NCI-H69 (cell line): ENCODE results near the gene HIPK2.

Experiments used
- DNase-seq: peaks from one replicate; lab custom pipeline; 2025; lab: John Stamatoyannopoulos, UW

The HIPK2 gene

GRCh38 chr7:139534966-139535651 is 242.7 kb downstream of the HIPK2 start:
- no peak for DNase-seq

GRCh38 chr7:139534096-139534495 is 243.7 kb downstream of the HIPK2 start:
- no peak for DNase-seq

GRCh38 chr7:139532636-139533155 is 245.1 kb downstream of the HIPK2 start:
- DNase-seq, result no peak

GRCh38 chr7:139531094-139531493 is 246.7 kb downstream of the HIPK2 start:
- DNase-seq, result no peak

- DNase-seq, result no peak
Observed at GRCh38 chr7:139526578-139527544, 250.9 kb downstream of the HIPK2 start.

- no peak for DNase-seq
Observed at GRCh38 chr7:139525750-139526149, 252.0 kb downstream of the HIPK2 start.

- DNase-seq, result no peak
Observed at GRCh38 chr7:139525239-139525638, 252.6 kb downstream of the HIPK2 start.

GRCh38 chr7:139523968-139524815 is 253.6 kb downstream of the HIPK2 start:
- no peak for DNase-seq

- DNase-seq, result peak; percentile 62
Observed at GRCh38 chr7:139523199-139523941, 254.4 kb downstream of the HIPK2 start, which contains the start of gene CLEC2L. TSS of gene CLEC2L (plus strand) at chr7:139523685. CDS start at chr7:139523928, 243 bp downstream.

- no peak for DNase-seq
Observed at GRCh38 chr7:139522830-139523198, 255.0 kb downstream of the HIPK2 start.

GRCh38 chr7:139521439-139521838 is 256.4 kb downstream of the HIPK2 start:
- no peak for DNase-seq

GRCh38 chr7:139515266-139515665 is 262.5 kb downstream of the HIPK2 start:
- DNase-seq, result no peak
